Transverse colon (tissue), 4 donors: Measurements from ENCODE around the gene TRAPPC2L. TPM values are rescaled to one million over a fixed set of nuclear protein-coding genes. Genes with fewer than 3 reads are reported as not detected.

Source experiments
- DNase-seq: peaks from one replicate; pipeline ENCODE4 v3.0.0-alpha.2; 2019
- H3K27ac ChIP-seq, 4 donors: fragments of 200-600 bp; sonication (generic); 2 replicates each; pipeline ENCODE4 v1.5.1; 2016 to 2018; ENCODE audit warnings: inconsistent platforms in 4 of 4
- H3K27me3 ChIP-seq: fragments of 200-600 bp; sonication (generic); 2 replicates; pipeline ENCODE4 v1.5.1; 2017; ENCODE audit warnings: inconsistent platforms
- H3K36me3 ChIP-seq, 4 donors: fragments of 200-600 bp; sonication (generic); 2 replicates each; pipeline ENCODE4 v1.5.1; 2017 to 2019; ENCODE audit warnings: inconsistent platforms in 4 of 4
- H3K4me1 ChIP-seq, 4 donors: fragments of 200-600 bp; sonication (generic); 2 replicates each; pipeline ENCODE4 v1.5.1; 2017 to 2020; ENCODE audit warnings: inconsistent platforms in 4 of 4
- H3K4me3 ChIP-seq, 4 donors: fragments of 200-600 bp; sonication (generic); 1 replicate in 1 of 4; 2 replicates in 3 of 4; pipeline versions ENCODE4 v1.5.1 to v1.6.1; 2017 to 2019; ENCODE audit warnings: inconsistent platforms in 4 of 4
- H3K9me3 ChIP-seq, 2 donors: fragments of 200-600 bp; sonication (generic); 2 replicates each; pipeline ENCODE4 v1.5.1; 2017 to 2019; ENCODE audit warnings: inconsistent platforms in 2 of 2
- CTCF ChIP-seq, 5 experiments: fragments of 200-600 bp in 3 of 5; fragments of 450-650 bp in 2 of 5; sonication (generic) in 3 of 5; IDR thresholded peaks; 1 replicate in 2 of 5; 2 replicates in 3 of 5; pipeline ENCODE4 v1.5.1; 2016 to 2017; ENCODE audit warnings: antibody characterized with exemption in 5 of 5, inconsistent platforms in 3 of 5, mild to moderate bottlenecking in 2 of 5, moderate library complexity in 1 of 5
- EP300 ChIP-seq: sonication (generic); formaldehyde crosslinking; IDR thresholded peaks from one replicate; pipeline ENCODE4 v1.6.1; 2017; ENCODE audit warnings: antibody characterized with exemption, low read depth
- POLR2A ChIP-seq: fragments of 450-650 bp; IDR thresholded peaks from one replicate; pipeline ENCODE4 v1.6.1; 2016; ENCODE audit warnings: antibody characterized with exemption, mild to moderate bottlenecking, moderate library complexity
- POLR2AphosphoS5 ChIP-seq, 3 donors: sonication (generic); formaldehyde crosslinking; IDR thresholded peaks; one replicate each; pipeline ENCODE4 v1.6.1; 2016; ENCODE audit warnings: antibody characterized with exemption in 3 of 3
- WGBS, 2 donors: methylation state at CpG; one replicate each; pipeline ENCODE4 v1.1.5; 2018; ENCODE audit warnings: low coverage in 1 of 2; 5-methylcytosine and 5-hydroxymethylcytosine counted together
- in situ Hi-C, 4 donors: fragments of 200-750 bp; cut with MboI; loops; one replicate each; pipeline versions ENCODE4 v1.15.0 to v1.15.1; 2017; ENCODE audit warnings: low sequenced_read_pairs in 3 of 4, low pct_ligation_motif_present in 1 of 4, low pct_unique_long_range_greater_than_20kb in 1 of 4
- intact Hi-C: fragments of 100-400 bp; cut with DNase I; formaldehyde crosslinking; loops from one replicate; pipeline ENCODE4 v1.15.1; 2023; ENCODE audit warnings: low total_unique reads
- total RNA-seq, 4 donors: library from RNA; depleted of rRNA; stranded (reverse); fragments of >200 nt; gene quantifications; one replicate each; pipeline ENCODE4 v1.1.0, GENCODE V29; 2016

Gene TRAPPC2L
- total RNA-seq, 4 donors from 2014 or later, result 9.8 to 34.4 (median 19.7) TPM

GRCh38 chr16:88824256-88825077 lies 32.5 kb upstream of the TRAPPC2L start:
- H3K36me3 ChIP-seq, result peaks cover 0 to 14% (median 3%) of the 10 kb centered on the region in 4 donors
- H3K27me3 ChIP-seq, result no peaks in the 10 kb centered on the region
- intact Hi-C loops (no loop called here), in situ Hi-C loops (loop anchor here in 1 of 4 donors (25.0 kb wide), 1 partner anchor 388 kb away; the partner anchor contains the start of genes SLC22A31 and ZNF778)
- 89% methylated on average over 31 of the region's 33 CpGs; no CpG with 5 or more reads in 1 of the 2 donors for WGBS, 2 donors
- no peak overlapping the region for H3K4me3 ChIP-seq
- DNase-seq, result no peak
- H3K9me3 ChIP-seq, result no peaks in the 10 kb centered on the region
- H3K27ac ChIP-seq, result no peak overlapping the region
- no peak for TF ChIP-seq POLR2A
- no peak for TF ChIP-seq EP300
- TF ChIP-seq POLR2AphosphoS5 (IDR thresholded peaks at IDR 0.05), result no peak
- no peak for TF ChIP-seq CTCF (IDR thresholded peaks at IDR 0.05)
- H3K4me1 ChIP-seq, result peaks cover 0 to 11% (median 4%) of the 10 kb centered on the region in 4 donors

- no peaks in the 10 kb centered on the region for H3K9me3 ChIP-seq
- no peaks in the 10 kb centered on the region for H3K27me3 ChIP-seq
- H3K36me3 ChIP-seq, result peaks cover 0 to 14% (median 3%) of the 10 kb centered on the region in 4 donors
- 90% methylated on average over 10 of the region's 12 CpGs; no CpG with 5 or more reads in 1 of the 2 donors for WGBS, 2 donors
- in situ Hi-C loops, result no loop called here
- no peak overlapping the region for H3K4me3 ChIP-seq
- DNase-seq, result no peak
- H3K27ac ChIP-seq, result no peak overlapping the region
- TF ChIP-seq EP300 (no peak), CTCF (IDR thresholded peaks at IDR 0.05) (no peak), POLR2A (no peak), POLR2AphosphoS5 (IDR thresholded peaks at IDR 0.05) (no peak)
- intact Hi-C loops, result no loop called here
- H3K4me1 ChIP-seq, result peaks cover 0 to 11% (median 4%) of the 10 kb centered on the region in 4 donors
These were observed 31.8 kb upstream of the TRAPPC2L start for GRCh38 chr16:88825146-88825545.

- 71% methylated on average over 19 of the region's 26 CpGs; no CpG with 5 or more reads in 1 of the 2 donors for WGBS, 2 donors
- TF ChIP-seq CTCF (IDR thresholded peaks at IDR 0.05) (no peak), POLR2AphosphoS5 (IDR thresholded peaks at IDR 0.05) (no peak), POLR2A (no peak), EP300 (no peak)
- H3K4me1 ChIP-seq, result peaks cover 0 to 11% (median 4%) of the 10 kb centered on the region in 4 donors
- in situ Hi-C loops (no loop called here), intact Hi-C loops (no loop called here)
- peak overlapping the region in 3 of 4 donors; percentile 8 to 46 (median 40) for H3K27ac ChIP-seq
- H3K36me3 ChIP-seq, result peaks cover 0 to 14% (median 3%) of the 10 kb centered on the region in 4 donors
- H3K27me3 ChIP-seq, result no peaks in the 10 kb centered on the region
- DNase-seq, result peak; percentile 73
- no peak overlapping the region for H3K4me3 ChIP-seq
- no peaks in the 10 kb centered on the region for H3K9me3 ChIP-seq
These were observed 30.7 kb upstream of the TRAPPC2L start for GRCh38 chr16:88826070-88826840.

DNA sequence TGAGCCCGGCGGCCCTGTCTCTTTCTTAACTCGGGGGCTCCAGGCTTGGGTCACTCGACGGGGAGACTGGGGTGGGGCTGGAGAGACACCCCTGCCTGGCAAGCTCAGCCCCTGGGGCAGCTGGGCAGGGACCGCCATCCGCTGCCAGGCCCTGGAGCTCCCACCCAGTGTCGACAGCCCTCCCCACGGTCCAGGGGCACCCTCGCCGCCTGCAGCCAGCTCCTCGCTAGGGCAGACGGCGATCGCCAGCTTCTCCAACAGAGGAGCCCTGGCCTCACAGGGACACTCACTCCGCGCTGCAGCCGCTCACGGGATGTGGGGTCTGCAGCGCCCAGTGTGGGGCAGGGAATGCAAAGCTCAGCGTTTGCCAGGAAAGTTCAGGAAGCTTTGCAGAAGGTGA lies 29.2 kb upstream of the TRAPPC2L start:
- no peak overlapping the region for H3K4me3 ChIP-seq
- H3K36me3 ChIP-seq, result peaks cover 0 to 8% (median 0%) of the 10 kb centered on the region in 4 donors
- in situ Hi-C loops (no loop called here), intact Hi-C loops (no loop called here)
- TF ChIP-seq EP300, result no peak
- no peak for TF ChIP-seq CTCF (IDR thresholded peaks at IDR 0.05)
- TF ChIP-seq POLR2AphosphoS5 (IDR thresholded peaks at IDR 0.05), result no peak
- no peak for TF ChIP-seq POLR2A
- H3K27me3 ChIP-seq, result no peaks in the 10 kb centered on the region
- H3K9me3 ChIP-seq, result no peaks in the 10 kb centered on the region
- 92% methylated on average over 21 of the region's 21 CpGs; no CpG with 5 or more reads in 1 of the 2 donors for WGBS, 2 donors
- peaks cover 0 to 11% (median 4%) of the 10 kb centered on the region in 4 donors for H3K4me1 ChIP-seq
- H3K27ac ChIP-seq, result no peak overlapping the region
- no peak for DNase-seq
